Measurements from ENCODE around the gene CYBRD1. TPM values are rescaled to one million over a fixed set of nuclear protein-coding genes. Genes with fewer than 3 reads are reported as not detected.

Gene CYBRD1
- total and polyA plus RNA-seq, 10 of the 15 experiments (the other 5 are each of a cell fraction or from before 2014, with no cell fraction given), result 10.8 to 51.9 (median 29.6) TPM

GRCh38 chr2:171509945-171510731 is 12.1 kb upstream of the CYBRD1 start:
- H3K36me3 ChIP-seq (ENCODE audit: control insufficient read depth in 2 of 2, insufficient read depth in 2 of 2, low read length in 1 of 2), result no peaks in the 10 kb centered on the region
- H4K20me1 ChIP-seq (ENCODE audit: control insufficient read depth, insufficient read depth), result no peaks in the 10 kb centered on the region
- BruUV-seq (replicated peaks), result no TSS peak
- intact Hi-C loops (cut with micrococcal nuclease; ENCODE audit: unreplicated experiment), result no loop called here
- ChIA-PET CTCF (interaction anchor here (0.5 to 2.4 kb wide), 7 partner anchors 11 to 925 kb away, joined by 3 to 14 read pairs (median 4); partner anchors contain the start of gene CYBRD1), POLR2A (interaction anchor here (0.5 to 2.5 kb wide), 4 partner anchors 11 to 76 kb away, joined by 3 to 13 read pairs (median 5); partner anchors contain the start of genes CYBRD1, DCAF17 and METTL8), RAD21 (ENCODE audit: unreplicated experiment) (interaction anchor here (0.5 to 4.8 kb wide), 9 partner anchors 12 to 162 kb away, joined by 3 to 23 read pairs (median 3); partner anchors contain the start of genes CYBRD1, DCAF17 and METTL8), SMC1A (ENCODE audit: uncharacterized antibody, unreplicated experiment) (interaction anchor here (0.7 to 4.4 kb wide), 10 partner anchors 12 to 579 kb away, joined by 3 to 46 read pairs (median 3); partner anchors contain the start of gene CYBRD1)
- in situ Hi-C loops (cut with MboI), result no loop called here
- peak overlapping the region; percentile 78 for H2AFZ ChIP-seq (ENCODE audit: control insufficient read depth, low read depth, low read length)
- FAIRE-seq (peak; percentile 78), ATAC-seq (peak; percentile 83), DNase-seq (ENCODE audit: low read depth, low spot score) (peak; percentile 75)
- H3K9me3 ChIP-seq (replicated peaks; ENCODE audit: control insufficient read depth, insufficient read depth, low read length), result no peaks in the 10 kb centered on the region; the same call in 2 of the 3 replicates
- H3K27me3 ChIP-seq (replicated peaks in 1 of 2; ENCODE audit: control insufficient read depth in 2 of 2, insufficient read depth in 2 of 2, low read length in 1 of 2), result no peaks in the 10 kb centered on the region
- no peak overlapping the region for H3K4me3 ChIP-seq
- H3K4me1 ChIP-seq (ENCODE audit: control insufficient read depth, insufficient read depth, low read length), result peaks cover 30% of the 10 kb centered on the region
- peak overlapping the region; percentile 30 for H3K27ac ChIP-seq (ENCODE audit: control insufficient read depth, insufficient read depth)
- H3K4me2 ChIP-seq (ENCODE audit: control insufficient read depth, insufficient read depth), result peak overlapping the region; percentile 56
- H3K9ac ChIP-seq (ENCODE audit: control insufficient read depth, insufficient read depth, low read length), result no peak overlapping the region
- no peaks in the 10 kb centered on the region for H3K79me2 ChIP-seq (ENCODE audit: control insufficient read depth, insufficient read depth, low read length)
- WGBS (ENCODE audit: insufficient coverage, insufficient replicate concordance, low lambda C conversion rate, missing lambda C conversion rate), result 54% methylated on average over 9 of the region's 9 CpGs
- TF ChIP-seq, protein P1, sequence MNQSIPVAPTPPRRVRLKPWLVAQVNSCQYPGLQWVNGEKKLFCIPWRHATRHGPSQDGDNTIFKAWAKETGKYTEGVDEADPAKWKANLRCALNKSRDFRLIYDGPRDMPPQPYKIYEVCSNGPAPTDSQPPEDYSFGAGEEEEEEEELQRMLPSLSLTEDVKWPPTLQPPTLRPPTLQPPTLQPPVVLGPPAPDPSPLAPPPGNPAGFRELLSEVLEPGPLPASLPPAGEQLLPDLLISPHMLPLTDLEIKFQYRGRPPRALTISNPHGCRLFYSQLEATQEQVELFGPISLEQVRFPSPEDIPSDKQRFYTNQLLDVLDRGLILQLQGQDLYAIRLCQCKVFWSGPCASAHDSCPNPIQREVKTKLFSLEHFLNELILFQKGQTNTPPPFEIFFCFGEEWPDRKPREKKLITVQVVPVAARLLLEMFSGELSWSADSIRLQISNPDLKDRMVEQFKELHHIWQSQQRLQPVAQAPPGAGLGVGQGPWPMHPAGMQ (IDR thresholded peaks at IDR 0.05; ENCODE audit: borderline replicate concordance), result no peak
- TF ChIP-seq WRNIP1 (IDR thresholded peaks at IDR 0.05; ENCODE audit: borderline replicate concordance, low read depth, low read length), result no peak
- TF ChIP-seq ATF2 (IDR thresholded peaks at IDR 0.05; ENCODE audit: low read length), result peak; percentile 52; the same call in 1 of the 2 replicates
- TF ChIP-seq TCF12 (IDR thresholded peaks at IDR 0.05; ENCODE audit: low read depth, low read length), result no peak
- TF ChIP-seq TCF7 (IDR thresholded peaks at IDR 0.05; ENCODE audit: borderline replicate concordance), result no peak
- no peak for TF ChIP-seq PAX5 (IDR thresholded peaks at IDR 0.05; ENCODE audit: borderline replicate concordance, low read depth, low read length)
- no peak for TF ChIP-seq BMI1 (IDR thresholded peaks at IDR 0.05; ENCODE audit: borderline replicate concordance)
- TF ChIP-seq PML (IDR thresholded peaks at IDR 0.05; ENCODE audit: low read length), result no peak
- TF ChIP-seq IKZF2 (IDR thresholded peaks at IDR 0.05), result peak; percentile 73 to 82; a peak in 3 of 4 replicates
- no peak for TF ChIP-seq SRF (IDR thresholded peaks at IDR 0.05; ENCODE audit: low read depth in 2 of 2, low read length in 2 of 2)
- TF ChIP-seq NFYB (IDR thresholded peaks at IDR 0.05; ENCODE audit: insufficient read depth, low read depth, low read length), result no peak
- no peak for TF ChIP-seq ESRRA (IDR thresholded peaks at IDR 0.05; ENCODE audit: low read length)
- TF ChIP-seq SPI1 (IDR thresholded peaks at IDR 0.05; ENCODE audit: borderline replicate concordance, insufficient read depth, low read depth, low read length), result no peak; the same call in 1 of the 2 replicates
- TF ChIP-seq ZNF207 (IDR thresholded peaks at IDR 0.05; ENCODE audit: borderline replicate concordance), result no peak
- no peak for TF ChIP-seq KLF5 (IDR thresholded peaks at IDR 0.05; ENCODE audit: partially characterized antibody)
- TF ChIP-seq, protein P2, sequence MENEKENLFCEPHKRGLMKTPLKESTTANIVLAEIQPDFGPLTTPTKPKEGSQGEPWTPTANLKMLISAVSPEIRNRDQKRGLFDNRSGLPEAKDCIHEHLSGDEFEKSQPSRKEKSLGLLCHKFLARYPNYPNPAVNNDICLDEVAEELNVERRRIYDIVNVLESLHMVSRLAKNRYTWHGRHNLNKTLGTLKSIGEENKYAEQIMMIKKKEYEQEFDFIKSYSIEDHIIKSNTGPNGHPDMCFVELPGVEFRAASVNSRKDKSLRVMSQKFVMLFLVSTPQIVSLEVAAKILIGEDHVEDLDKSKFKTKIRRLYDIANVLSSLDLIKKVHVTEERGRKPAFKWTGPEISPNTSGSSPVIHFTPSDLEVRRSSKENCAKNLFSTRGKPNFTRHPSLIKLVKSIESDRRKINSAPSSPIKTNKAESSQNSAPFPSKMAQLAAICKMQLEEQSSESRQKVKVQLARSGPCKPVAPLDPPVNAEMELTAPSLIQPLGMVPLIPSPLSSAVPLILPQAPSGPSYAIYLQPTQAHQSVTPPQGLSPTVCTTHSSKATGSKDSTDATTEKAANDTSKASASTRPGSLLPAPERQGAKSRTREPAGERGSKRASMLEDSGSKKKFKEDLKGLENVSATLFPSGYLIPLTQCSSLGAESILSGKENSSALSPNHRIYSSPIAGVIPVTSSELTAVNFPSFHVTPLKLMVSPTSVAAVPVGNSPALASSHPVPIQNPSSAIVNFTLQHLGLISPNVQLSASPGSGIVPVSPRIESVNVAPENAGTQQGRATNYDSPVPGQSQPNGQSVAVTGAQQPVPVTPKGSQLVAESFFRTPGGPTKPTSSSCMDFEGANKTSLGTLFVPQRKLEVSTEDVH (IDR thresholded peaks at IDR 0.05; ENCODE audit: low read depth, partially characterized antibody), result no peak
- peak in 1 of 2 experiments; percentile 35; a peak in 1 of 4 replicates for TF ChIP-seq EP300 (IDR thresholded peaks at IDR 0.05; ENCODE audit: borderline replicate concordance in 1 of 2, control insufficient read depth in 1 of 2, low read depth in 2 of 2, low read length in 2 of 2)
